ENCODE data around the gene SBNO1.

- no peak for TF ChIP-seq TAF1 (IDR thresholded peaks at IDR 0.05; ENCODE audit: borderline replicate concordance, insufficient read depth, low read length)
- no peak for TF ChIP-seq POLR2AphosphoS5 (IDR thresholded peaks at IDR 0.05; ENCODE audit: low read depth, low read length)
- no peak for TF ChIP-seq REST (IDR thresholded peaks at IDR 0.05; ENCODE audit: insufficient read depth in 1 of 2, low read depth in 2 of 2, low read length in 2 of 2)
- TF ChIP-seq FOXP2 (optimal IDR thresholded peaks at IDR 0.05; ENCODE audit: borderline replicate concordance, extremely low read depth, extremely low read length, insufficient read depth), result no peak
- no peak for TF ChIP-seq SIN3A (IDR thresholded peaks at IDR 0.05; ENCODE audit: borderline replicate concordance, insufficient read depth, low read length)
Observed at GRCh38 chr12:123293178-123293760, 71.4 kb downstream of the SBNO1 start.
